ENCODE measurements around the gene MS4A1.
"Not testable (repeated sequence)": the region's sequence is repeated elsewhere in the genome, so short reads cannot be mapped to it uniquely, and the experiment has no call there.

MS4A1 gene

GRCh38 chr11:60500276-60500910, 44.7 kb downstream of the MS4A1 start:
- in situ Hi-C loops (cut with MboI; ENCODE audit: low sequenced_read_pairs), result no loop called here

- in situ Hi-C loops (cut with MboI; ENCODE audit: low sequenced_read_pairs), result no loop called here
Observed at GRCh38 chr11:60502221-60502775, 46.7 kb downstream of the MS4A1 start.

- in situ Hi-C loops (cut with MboI; ENCODE audit: low sequenced_read_pairs), result no loop called here
Observed at GRCh38 chr11:60504219-60504905, 48.7 kb downstream of the MS4A1 start.

- in situ Hi-C loops (cut with MboI; ENCODE audit: low sequenced_read_pairs), result not testable (repeated sequence)
Observed at GRCh38 chr11:60509609-60510008, 54.0 kb downstream of the MS4A1 start.

GRCh38 chr11:60510209-60510608, 54.6 kb downstream of the MS4A1 start:
- in situ Hi-C loops (cut with MboI; ENCODE audit: low sequenced_read_pairs), result not testable (repeated sequence)

- in situ Hi-C loops (cut with MboI; ENCODE audit: low sequenced_read_pairs), result no loop called here
Observed at GRCh38 chr11:60511393-60511792, 55.7 kb downstream of the MS4A1 start.

GRCh38 chr11:60512651-60513225, 57.1 kb downstream of the MS4A1 start:
- in situ Hi-C loops (cut with MboI; ENCODE audit: low sequenced_read_pairs), result no loop called here

GRCh38 chr11:60513496-60514460, 58.1 kb downstream of the MS4A1 start:
- in situ Hi-C loops (cut with MboI; ENCODE audit: low sequenced_read_pairs), result no loop called here

- in situ Hi-C loops (cut with MboI; ENCODE audit: low sequenced_read_pairs), result no loop called here
Observed at GRCh38 chr11:60515144-60515855, 59.7 kb downstream of the MS4A1 start, which contains the start of gene MS4A13. TSS of gene MS4A13 (plus strand) at chr11:60515392. CDS start at chr11:60518084, 2,692 bp downstream.

Data from HL-60/S4 treated with phorbol 12-myristate 13-acetate at 8.2 ng/mL for 4 days and 3 days (cell line).